IPS-18a (cell line): ENCODE results near the gene SRCAP.
A peak's percentile ranks its signal among the peaks of the same experiment; 100 is the strongest.

ENCODE experiments used
- H3K27ac ChIP-seq: one replicate; pipeline ENCODE4 v1.5.1; 2013; ENCODE audit warnings: low read length
- H3K27me3 ChIP-seq: one replicate; pipeline ENCODE4 v1.6.1; 2013; ENCODE audit warnings: mild to moderate bottlenecking, low read length; ENCODE audit not compliant: control insufficient read depth, insufficient read depth
- H3K36me3 ChIP-seq: one replicate; pipeline ENCODE4 v1.6.1; 2013; ENCODE audit warnings: low read depth, low read length; ENCODE audit not compliant: control insufficient read depth
- H3K4me1 ChIP-seq: one replicate; pipeline ENCODE4 v1.6.1; 2013; ENCODE audit warnings: low read depth, low read length; ENCODE audit not compliant: control insufficient read depth
- H3K4me3 ChIP-seq: one replicate; pipeline ENCODE4 v1.5.1; 2013; ENCODE audit warnings: low read length
- H3K9ac ChIP-seq: one replicate; pipeline ENCODE4 v1.6.1; 2013; ENCODE audit warnings: mild to moderate bottlenecking, low read length, moderate library complexity
- H3K9me3 ChIP-seq: one replicate; pipeline ENCODE4 v1.6.1; 2013; ENCODE audit warnings: low read depth, low read length; ENCODE audit not compliant: control insufficient read depth

The SRCAP gene

GRCh38 chr16:30657866-30658730 lies 40.9 kb upstream of the SRCAP start, which contains the start of gene FBRS:
TSS of gene FBRS (plus strand) at chr16:30658431. CDS start at chr16:30659519, 1,088 bp downstream.
- H3K27ac ChIP-seq = peak within 1 kb of the TSS; percentile 95

GRCh38 chr16:30658731-30659506 lies 40.1 kb upstream of the SRCAP start:
- H3K27me3 ChIP-seq = peaks cover 42% of the 10 kb centered on the region
- peak overlapping the region; percentile 79 for H3K9ac ChIP-seq
- peaks cover 9% of the 10 kb centered on the region for H3K36me3 ChIP-seq
- H3K4me1 ChIP-seq = no peaks in the 10 kb centered on the region
- peak overlapping the region; percentile 95 for H3K27ac ChIP-seq
- no peaks in the 10 kb centered on the region for H3K9me3 ChIP-seq
- peak overlapping the region; percentile 96 for H3K4me3 ChIP-seq

More at GRCh38 chr16:30657866-30658730, 40.9 kb upstream of the SRCAP start, which contains the start of gene FBRS:
- Histone ChIP-seq H3K9ac (peak within 1 kb of the TSS; percentile 79), H3K27me3 (peaks cover 38% of the 10 kb centered on the region), H3K4me3 (peak within 1 kb of the TSS; percentile 96), H3K36me3 (peaks cover 8% of the 10 kb centered on the region), H3K9me3 (no peaks in the 10 kb centered on the region), H3K4me1 (no peaks in the 10 kb centered on the region)

DNA sequence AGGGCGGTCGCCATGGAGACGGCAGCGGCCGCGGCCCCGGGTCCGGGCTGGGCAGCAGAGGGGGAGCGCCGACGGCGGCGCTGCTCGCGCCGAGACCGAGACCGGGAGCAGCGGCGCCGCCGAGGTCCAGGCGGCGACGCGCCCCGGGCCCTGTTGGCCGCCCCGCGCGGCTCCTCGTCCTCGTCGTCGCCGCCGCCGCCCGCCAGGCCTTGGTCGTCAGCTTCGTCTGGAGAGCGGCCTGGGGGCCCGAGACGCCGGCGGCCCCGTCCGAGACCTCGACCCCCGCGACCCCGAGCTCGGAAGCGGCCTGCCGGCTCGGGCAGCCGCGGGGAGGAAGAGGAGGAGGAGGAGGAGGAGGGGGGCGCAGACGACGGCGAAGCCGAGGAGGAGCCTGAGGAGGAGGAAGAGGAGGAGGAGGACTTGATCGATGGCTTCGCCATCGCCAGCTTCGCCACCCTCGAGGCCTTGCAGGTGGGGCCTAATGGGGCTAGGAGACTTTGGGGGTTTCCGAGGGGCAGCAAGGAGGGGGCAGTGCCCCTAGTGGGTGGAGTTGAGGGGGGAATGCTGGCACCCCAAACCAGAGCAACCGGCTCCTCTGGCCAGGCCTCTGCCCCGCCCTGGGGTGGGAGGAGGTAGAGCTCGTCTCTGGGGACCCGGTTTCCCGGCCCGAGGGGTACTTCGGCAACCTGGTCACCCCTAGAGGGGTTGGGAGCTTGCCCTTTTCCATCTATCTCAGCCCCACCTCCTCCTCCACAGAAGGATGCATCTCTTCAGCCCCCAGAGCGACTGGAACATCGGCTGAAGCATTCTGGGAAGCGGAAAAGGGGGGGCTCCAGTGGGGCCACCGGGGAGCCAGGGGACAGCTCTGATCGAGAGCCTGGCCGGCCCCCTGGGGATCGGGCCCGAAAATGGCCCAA lies 39.2 kb upstream of the SRCAP start:
- no peak overlapping the region for H3K9ac ChIP-seq
- H3K27me3 ChIP-seq = peaks cover 42% of the 10 kb centered on the region
- H3K4me3 ChIP-seq = peak overlapping the region; percentile 96
- H3K9me3 ChIP-seq = no peaks in the 10 kb centered on the region
- peaks cover 10% of the 10 kb centered on the region for H3K36me3 ChIP-seq
- H3K4me1 ChIP-seq = no peaks in the 10 kb centered on the region
- H3K27ac ChIP-seq = no peak overlapping the region

GRCh38 chr16:30660424-30661261 lies 38.3 kb upstream of the SRCAP start:
- H3K27me3 ChIP-seq = peaks cover 50% of the 10 kb centered on the region
- H3K27ac ChIP-seq = no peak overlapping the region
- no peaks in the 10 kb centered on the region for H3K9me3 ChIP-seq
- H3K9ac ChIP-seq = no peak overlapping the region
- peak overlapping the region; percentile 65 for H3K4me3 ChIP-seq
- H3K36me3 ChIP-seq = peaks cover 12% of the 10 kb centered on the region
- no peaks in the 10 kb centered on the region for H3K4me1 ChIP-seq

DNA sequence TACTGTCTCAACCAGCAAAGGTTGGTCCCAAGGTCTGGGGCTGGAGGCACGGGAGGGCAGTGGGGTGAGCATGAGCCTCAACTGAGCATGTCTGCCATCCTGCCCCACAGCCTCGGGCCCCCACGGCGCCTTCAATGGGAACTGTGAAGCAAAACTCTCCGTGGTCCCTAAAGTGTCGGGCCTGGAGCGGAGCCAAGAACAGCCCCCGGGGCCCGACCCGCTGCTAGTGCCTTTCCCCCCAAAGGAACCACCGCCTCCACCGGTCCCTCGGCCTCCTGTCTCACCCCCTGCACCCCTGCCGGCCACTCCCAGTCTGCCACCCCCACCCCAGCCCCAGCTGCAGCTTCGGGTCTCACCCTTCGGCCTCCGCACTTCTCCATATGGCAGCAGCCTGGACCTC lies 36.5 kb upstream of the SRCAP start:
- Histone ChIP-seq H3K4me3 (no peak overlapping the region), H3K36me3 (peaks cover 12% of the 10 kb centered on the region), H3K27me3 (peaks cover 64% of the 10 kb centered on the region), H3K4me1 (no peaks in the 10 kb centered on the region), H3K9me3 (no peaks in the 10 kb centered on the region), H3K9ac (no peak overlapping the region), H3K27ac (no peak overlapping the region)

GRCh38 chr16:30663038-30663437 lies 35.9 kb upstream of the SRCAP start:
- H3K36me3 ChIP-seq = peaks cover 15% of the 10 kb centered on the region
- H3K9me3 ChIP-seq = no peaks in the 10 kb centered on the region
- no peaks in the 10 kb centered on the region for H3K4me1 ChIP-seq
- H3K4me3 ChIP-seq = no peak overlapping the region
- no peak overlapping the region for H3K27ac ChIP-seq
- H3K9ac ChIP-seq = no peak overlapping the region
- peaks cover 70% of the 10 kb centered on the region for H3K27me3 ChIP-seq

DNA sequence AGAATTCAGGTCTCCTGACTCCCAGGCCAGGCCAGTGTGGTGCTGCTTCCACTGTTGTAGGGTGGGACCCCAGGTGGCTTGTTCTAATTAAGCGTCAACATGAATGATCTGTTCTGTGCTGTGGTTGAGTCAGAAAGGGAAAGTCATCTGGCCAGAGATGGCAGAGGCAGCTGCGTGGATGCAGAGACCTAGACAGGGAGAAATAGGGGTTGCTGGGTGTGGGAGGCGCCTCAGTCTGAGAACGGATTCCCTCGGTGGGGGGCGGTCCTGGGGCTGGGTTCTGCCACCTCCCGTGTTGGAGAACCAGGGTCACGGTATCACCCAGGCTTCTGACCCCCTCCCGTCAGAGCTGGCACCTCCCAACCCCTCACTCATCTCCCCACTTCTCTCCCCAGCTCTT lies 35.2 kb upstream of the SRCAP start:
- H3K9me3 ChIP-seq = no peaks in the 10 kb centered on the region
- no peak overlapping the region for H3K9ac ChIP-seq
- no peak overlapping the region for H3K4me3 ChIP-seq
- H3K27ac ChIP-seq = no peak overlapping the region
- peaks cover 73% of the 10 kb centered on the region for H3K27me3 ChIP-seq
- no peaks in the 10 kb centered on the region for H3K4me1 ChIP-seq
- H3K36me3 ChIP-seq = peaks cover 15% of the 10 kb centered on the region

DNA sequence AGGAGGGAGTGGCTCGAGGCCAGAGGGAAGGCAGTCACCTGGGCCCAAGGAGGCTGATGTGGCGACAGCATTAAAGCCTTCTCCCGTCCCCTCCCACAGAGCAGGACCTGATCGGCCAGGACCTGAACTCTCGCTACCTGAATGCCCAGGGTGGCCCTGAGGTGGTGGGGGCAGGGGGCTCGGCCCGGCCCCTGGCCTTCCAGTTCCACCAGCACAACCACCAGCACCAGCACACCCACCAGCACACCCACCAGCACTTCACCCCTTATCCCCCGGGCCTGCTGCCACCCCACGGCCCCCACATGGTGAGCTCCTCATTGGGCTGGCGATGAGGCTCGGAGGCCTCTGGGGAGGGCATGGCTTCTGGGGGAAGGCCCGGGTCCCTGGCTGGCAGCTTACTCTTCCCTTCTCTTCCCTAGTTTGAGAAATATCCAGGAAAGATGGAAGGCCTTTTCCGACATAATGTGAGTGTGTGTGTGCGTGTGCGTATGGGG lies 34.3 kb upstream of the SRCAP start:
- H3K9me3 ChIP-seq = no peaks in the 10 kb centered on the region
- no peaks in the 10 kb centered on the region for H3K4me1 ChIP-seq
- H3K27me3 ChIP-seq = peaks cover 75% of the 10 kb centered on the region
- no peak overlapping the region for H3K9ac ChIP-seq
- no peak overlapping the region for H3K27ac ChIP-seq
- H3K36me3 ChIP-seq = peaks cover 15% of the 10 kb centered on the region
- H3K4me3 ChIP-seq = no peak overlapping the region

- Histone ChIP-seq H3K4me3 (no peak overlapping the region), H3K4me1 (no peaks in the 10 kb centered on the region), H3K36me3 (peaks cover 15% of the 10 kb centered on the region), H3K9ac (no peak overlapping the region), H3K27ac (no peak overlapping the region), H3K27me3 (peaks cover 75% of the 10 kb centered on the region), H3K9me3 (no peaks in the 10 kb centered on the region)
These were observed 33.7 kb upstream of the SRCAP start for GRCh38 chr16:30665155-30665829.

- no peak overlapping the region for H3K9ac ChIP-seq
- H3K27me3 ChIP-seq = peaks cover 75% of the 10 kb centered on the region
These were observed 33.2 kb upstream of the SRCAP start for GRCh38 chr16:30665830-30666190.

More at GRCh38 chr16:30665830-30666190, 33.2 kb upstream of the SRCAP start:
- peaks cover 15% of the 10 kb centered on the region for H3K36me3 ChIP-seq
- no peaks in the 10 kb centered on the region for H3K4me1 ChIP-seq
- H3K27ac ChIP-seq = no peak overlapping the region
- H3K9me3 ChIP-seq = no peaks in the 10 kb centered on the region
- no peak overlapping the region for H3K4me3 ChIP-seq
